Epithelial cell of alveolus of lung (primary cell): ENCODE data around the gene MGRN1. TPM values are rescaled to one million over a fixed set of nuclear protein-coding genes. Genes with fewer than 3 reads are reported as not detected.

Source experiments
- total RNA-seq: library from RNA; depleted of rRNA; stranded (reverse); fragments of >200 nt; gene quantifications from 2 replicates; pipeline ENCODE4 v1.2.1, GENCODE V29; 2015

MGRN1 gene
- 39.0 and 55.3 TPM in 2 replicates for total RNA-seq

GRCh38 chr16:4624015-4624826 lies at the start of gene MGRN1:
Gene MGRN1, plus strand, starts transcription at chr16:4624826. Its CDS starts 135 bp downstream, at chr16:4624961.

GRCh38 chr16:4614571-4615383 lies 9.8 kb upstream of the MGRN1 start, which contains the start of gene UBALD1:
Gene UBALD1, minus strand, starts transcription at chr16:4614888. Its CDS starts 91 bp downstream, at chr16:4614797.

GRCh38 chr16:4693296-4693955 lies 68.8 kb downstream of the MGRN1 start, which contains the start of gene NUDT16L1:
Gene NUDT16L1, plus strand, starts transcription at chr16:4693562. Its CDS starts 165 bp downstream, at chr16:4693727.

GRCh38 chr16:4734063-4734729 lies 109.6 kb downstream of the MGRN1 start, which contains the start of the genes ANKS3 and DNAAF8:
Gene ANKS3, minus strand, starts transcription at chr16:4734271. Its CDS starts 4,122 bp downstream, at chr16:4730149.
Gene DNAAF8, plus strand, starts transcription at chr16:4734537. Its CDS starts 1,978 bp downstream, at chr16:4736515.

Other genes with a start within 250 kb of the MGRN1 start
- 9.7 and 14.0 TPM in 2 replicates for gene CORO7, start 208.2 kb upstream of the MGRN1 start, total RNA-seq
- 33.7 and 50.0 TPM in 2 replicates for gene DNAJA3, start 199.0 kb upstream of the MGRN1 start, total RNA-seq
- gene NMRAL1, start 150.2 kb upstream of the MGRN1 start, total RNA-seq: 57.8 and 86.4 TPM in 2 replicates
- gene HMOX2, start 148.4 kb upstream of the MGRN1 start, total RNA-seq: 40.2 and 56.9 TPM in 2 replicates
- 18.0 and 22.2 TPM in 2 replicates for gene CDIP1, start 86.1 kb upstream of the MGRN1 start, total RNA-seq
- gene C16orf96, start 68.5 kb upstream of the MGRN1 start, total RNA-seq: not detected in 2 replicates
- 12.5 and 14.0 TPM in 2 replicates for gene UBALD1, start 9.9 kb upstream of the MGRN1 start, total RNA-seq
- gene NUDT16L1, start 68.7 kb downstream of the MGRN1 start, total RNA-seq: 23.6 and 34.0 TPM in 2 replicates
- gene ANKS3, start 109.4 kb downstream of the MGRN1 start, total RNA-seq: 9.6 and 12.3 TPM in 2 replicates
- under 0.01 and 0.08 TPM in 2 replicates for gene DNAAF8, start 109.7 kb downstream of the MGRN1 start, total RNA-seq
- gene ZNF500, start 142.3 kb downstream of the MGRN1 start, total RNA-seq: 8.4 and 12.5 TPM in 2 replicates
- not detected in 2 replicates for gene SEPTIN12, start 163.5 kb downstream of the MGRN1 start, total RNA-seq
- not detected in 2 replicates for gene SMIM22, start 170.5 kb downstream of the MGRN1 start, total RNA-seq
- 12.9 and 19.8 TPM in 2 replicates for gene ROGDI, start 177.8 kb downstream of the MGRN1 start, total RNA-seq
- gene GLYR1, start 222.5 kb downstream of the MGRN1 start, total RNA-seq: 30.6 and 36.9 TPM in 2 replicates
- gene UBN1, start 222.7 kb downstream of the MGRN1 start, total RNA-seq: 16.2 and 22.8 TPM in 2 replicates